Kidney glomerular epithelial cell (primary cell): ENCODE measurements around the gene TBXAS1.

Experiments used
- DNase-seq: peaks from one replicate; lab custom pipeline; 2025; lab: John Stamatoyannopoulos, UW

The TBXAS1 gene

GRCh38 chr7:140004672-140005071, 175.6 kb downstream of the TBXAS1 start:
- no peak for DNase-seq

- no peak for DNase-seq
Observed at GRCh38 chr7:140005341-140005740, 176.3 kb downstream of the TBXAS1 start.

- no peak for DNase-seq
Observed at GRCh38 chr7:140005754-140006503, 176.9 kb downstream of the TBXAS1 start.

GRCh38 chr7:140006600-140006999, 177.5 kb downstream of the TBXAS1 start:
- DNase-seq, result no peak

- no peak for DNase-seq
Observed at GRCh38 chr7:140007051-140007690, 178.1 kb downstream of the TBXAS1 start.

- DNase-seq, result no peak
Observed at GRCh38 chr7:140008755-140009610, 179.9 kb downstream of the TBXAS1 start.

- no peak for DNase-seq
Observed at GRCh38 chr7:140009735-140010134, 180.7 kb downstream of the TBXAS1 start.

GRCh38 chr7:140010194-140010895, 181.3 kb downstream of the TBXAS1 start:
- no peak for DNase-seq

GRCh38 chr7:140013676-140014075, 184.6 kb downstream of the TBXAS1 start:
- DNase-seq, result no peak

GRCh38 chr7:140014123-140014522, 185.1 kb downstream of the TBXAS1 start:
- no peak for DNase-seq

- no peak for DNase-seq
Observed at GRCh38 chr7:140015471-140015970, 186.5 kb downstream of the TBXAS1 start.

- no peak for DNase-seq
Observed at GRCh38 chr7:140016540-140016939, 187.5 kb downstream of the TBXAS1 start.

- DNase-seq, result no peak
Observed at GRCh38 chr7:140017034-140017433, 188.0 kb downstream of the TBXAS1 start.

GRCh38 chr7:140017543-140017942, 188.5 kb downstream of the TBXAS1 start:
- no peak for DNase-seq

- no peak for DNase-seq
Observed at GRCh38 chr7:140018125-140019043, 189.3 kb downstream of the TBXAS1 start.

GRCh38 chr7:140019172-140019571, 190.1 kb downstream of the TBXAS1 start:
- DNase-seq, result no peak

- DNase-seq, result no peak
Observed at GRCh38 chr7:140019606-140020005, 190.5 kb downstream of the TBXAS1 start.

- no peak for DNase-seq
Observed at GRCh38 chr7:140021603-140022002, 192.5 kb downstream of the TBXAS1 start.

GRCh38 chr7:140022582-140023211, 193.6 kb downstream of the TBXAS1 start:
- no peak for DNase-seq

- no peak for DNase-seq
Observed at GRCh38 chr7:140023728-140024127, 194.7 kb downstream of the TBXAS1 start.
